Activated T-cell treated with anti-CD3 and anti-CD28 coated beads, Interleukin-2, amount 50 U/mL, for 1 hour (primary cell): ENCODE data around the gene ATP8A2.
A peak's percentile ranks its signal among the peaks of the same experiment; 100 is the strongest.
"Not testable (repeated sequence)": the region's sequence is repeated elsewhere in the genome, so short reads cannot be mapped to it uniquely, and the experiment has no call there.

Experiments used
- DNase-seq: peaks from one replicate; pipeline ENCODE4 v3.0.0-alpha.2; 2020

Gene ATP8A2

GRCh38 chr13:25571237-25571636 lies 199.5 kb downstream of the ATP8A2 start:
- DNase-seq = no peak

- not testable (repeated sequence) for DNase-seq
These were observed 200.4 kb downstream of the ATP8A2 start for GRCh38 chr13:25572171-25572570.

- peak; percentile 64 for DNase-seq
These were observed 202.9 kb downstream of the ATP8A2 start for GRCh38 chr13:25574437-25575411.

- no peak for DNase-seq
These were observed 203.8 kb downstream of the ATP8A2 start for GRCh38 chr13:25575562-25575961.

- no peak for DNase-seq
These were observed 206.8 kb downstream of the ATP8A2 start for GRCh38 chr13:25578526-25578925.

GRCh38 chr13:25579221-25579620 lies 207.4 kb downstream of the ATP8A2 start:
- no peak for DNase-seq

- DNase-seq = no peak
These were observed 209.6 kb downstream of the ATP8A2 start for GRCh38 chr13:25581351-25581750.

- DNase-seq = no peak
These were observed 212.3 kb downstream of the ATP8A2 start for GRCh38 chr13:25584087-25584486.

GRCh38 chr13:25585000-25585399 lies 213.2 kb downstream of the ATP8A2 start:
- DNase-seq = no peak

- DNase-seq = no peak
These were observed 215.7 kb downstream of the ATP8A2 start for GRCh38 chr13:25587326-25587980.

- DNase-seq = no peak
These were observed 216.7 kb downstream of the ATP8A2 start for GRCh38 chr13:25588336-25589060.

GRCh38 chr13:25598421-25598820 lies 226.6 kb downstream of the ATP8A2 start:
- no peak for DNase-seq

- no peak for DNase-seq
These were observed 230.4 kb downstream of the ATP8A2 start for GRCh38 chr13:25602176-25602575.

GRCh38 chr13:25604106-25604505 lies 232.3 kb downstream of the ATP8A2 start:
- DNase-seq = no peak

- no peak for DNase-seq
These were observed 235.3 kb downstream of the ATP8A2 start for GRCh38 chr13:25607096-25607495.

GRCh38 chr13:25608181-25608580 lies 236.4 kb downstream of the ATP8A2 start:
- no peak for DNase-seq

- DNase-seq = no peak
These were observed 244.9 kb downstream of the ATP8A2 start for GRCh38 chr13:25616674-25617073.

GRCh38 chr13:25619897-25620296 lies 248.1 kb downstream of the ATP8A2 start:
- DNase-seq = no peak

- DNase-seq = no peak
These were observed 253.6 kb downstream of the ATP8A2 start for GRCh38 chr13:25625414-25625813.

GRCh38 chr13:25630329-25630900 lies 258.6 kb downstream of the ATP8A2 start:
- no peak for DNase-seq

- no peak for DNase-seq
These were observed 260.6 kb downstream of the ATP8A2 start for GRCh38 chr13:25632166-25632888.

GRCh38 chr13:25633093-25633492 lies 261.3 kb downstream of the ATP8A2 start:
- DNase-seq = no peak
